Rectal smooth muscle tissue (tissue), 1 donor: ENCODE measurements around the gene ARHGAP28.

Experiments
- H3K27ac ChIP-seq: one replicate; pipeline ENCODE4 v1.7.0; 2013; ENCODE audit warnings: low read depth, low read length, inconsistent platforms
- H3K27me3 ChIP-seq: one replicate; pipeline ENCODE4 v1.7.0; 2013; ENCODE audit warnings: low read length; ENCODE audit not compliant: control insufficient read depth, insufficient read depth
- H3K36me3 ChIP-seq: one replicate; pipeline ENCODE4 v1.7.0; 2013; ENCODE audit warnings: low read length; ENCODE audit not compliant: control insufficient read depth, insufficient read depth
- H3K4me1 ChIP-seq: one replicate; pipeline ENCODE4 v1.7.0; 2013; ENCODE audit warnings: low read length; ENCODE audit not compliant: control insufficient read depth, insufficient read depth
- H3K4me3 ChIP-seq: one replicate; pipeline ENCODE4 v1.7.0; 2013; ENCODE audit warnings: low read length
- H3K9ac ChIP-seq: one replicate; pipeline ENCODE4 v1.7.0; 2013; ENCODE audit warnings: low read length

Gene ARHGAP28

GRCh38 chr18:6755107-6755506 lies 25.6 kb downstream of the ARHGAP28 start:
- Histone ChIP-seq H3K27me3 (no peaks in the 10 kb centered on the region), H3K4me3 (no peak overlapping the region), H3K27ac (no peak overlapping the region), H3K36me3 (no peaks in the 10 kb centered on the region), H3K9ac (no peak overlapping the region), H3K4me1 (peaks cover 5% of the 10 kb centered on the region)

- H3K4me3 ChIP-seq = no peak overlapping the region
- no peak overlapping the region for H3K27ac ChIP-seq
- no peaks in the 10 kb centered on the region for H3K36me3 ChIP-seq
- peaks cover 2% of the 10 kb centered on the region for H3K4me1 ChIP-seq
- no peaks in the 10 kb centered on the region for H3K27me3 ChIP-seq
- no peak overlapping the region for H3K9ac ChIP-seq
These were observed 28.4 kb downstream of the ARHGAP28 start for GRCh38 chr18:6757931-6758330.

- H3K36me3 ChIP-seq = no peaks in the 10 kb centered on the region
- H3K4me1 ChIP-seq = peaks cover 2% of the 10 kb centered on the region
- no peak overlapping the region for H3K9ac ChIP-seq
These were observed 30.1 kb downstream of the ARHGAP28 start for GRCh38 chr18:6759579-6759978.

GRCh38 chr18:6763524-6763923 lies 34.0 kb downstream of the ARHGAP28 start:
- Histone ChIP-seq H3K36me3 (no peaks in the 10 kb centered on the region), H3K9ac (no peak overlapping the region), H3K27ac (no peak overlapping the region), H3K27me3 (no peaks in the 10 kb centered on the region), H3K4me3 (no peak overlapping the region), H3K4me1 (no peaks in the 10 kb centered on the region)

More at GRCh38 chr18:6759579-6759978, 30.1 kb downstream of the ARHGAP28 start:
- Histone ChIP-seq H3K4me3 (no peak overlapping the region), H3K27me3 (no peaks in the 10 kb centered on the region), H3K27ac (no peak overlapping the region)

- Histone ChIP-seq H3K4me1 (no peaks in the 10 kb centered on the region), H3K9ac (no peak overlapping the region), H3K36me3 (no peaks in the 10 kb centered on the region), H3K27me3 (no peaks in the 10 kb centered on the region), H3K4me3 (no peak overlapping the region), H3K27ac (no peak overlapping the region)
These were observed 34.9 kb downstream of the ARHGAP28 start for GRCh38 chr18:6764382-6764781.

- no peak overlapping the region for H3K9ac ChIP-seq
- no peak overlapping the region for H3K4me3 ChIP-seq
- H3K36me3 ChIP-seq = no peaks in the 10 kb centered on the region
- no peak overlapping the region for H3K27ac ChIP-seq
- H3K4me1 ChIP-seq = no peaks in the 10 kb centered on the region
- no peaks in the 10 kb centered on the region for H3K27me3 ChIP-seq
These were observed 44.3 kb downstream of the ARHGAP28 start for GRCh38 chr18:6773777-6774176.

GRCh38 chr18:6775237-6775636 lies 45.7 kb downstream of the ARHGAP28 start:
- Histone ChIP-seq H3K36me3 (no peaks in the 10 kb centered on the region), H3K4me1 (no peaks in the 10 kb centered on the region), H3K9ac (no peak overlapping the region), H3K27ac (no peak overlapping the region), H3K27me3 (no peaks in the 10 kb centered on the region), H3K4me3 (no peak overlapping the region)

- H3K4me3 ChIP-seq = no peak overlapping the region
- H3K4me1 ChIP-seq = no peaks in the 10 kb centered on the region
- H3K36me3 ChIP-seq = no peaks in the 10 kb centered on the region
- H3K27me3 ChIP-seq = no peaks in the 10 kb centered on the region
- H3K9ac ChIP-seq = no peak overlapping the region
- peak overlapping the region; percentile 44 for H3K27ac ChIP-seq
These were observed 46.2 kb downstream of the ARHGAP28 start for GRCh38 chr18:6775702-6776101.

- Histone ChIP-seq H3K4me1 (no peaks in the 10 kb centered on the region), H3K27ac (peak overlapping the region; percentile 44), H3K27me3 (no peaks in the 10 kb centered on the region), H3K36me3 (no peaks in the 10 kb centered on the region), H3K9ac (no peak overlapping the region), H3K4me3 (no peak overlapping the region)
These were observed 46.7 kb downstream of the ARHGAP28 start for GRCh38 chr18:6776188-6776587.

GRCh38 chr18:6777509-6777908 lies 48.0 kb downstream of the ARHGAP28 start:
- Histone ChIP-seq H3K27ac (no peak overlapping the region), H3K36me3 (no peaks in the 10 kb centered on the region), H3K4me3 (no peak overlapping the region), H3K9ac (no peak overlapping the region), H3K27me3 (no peaks in the 10 kb centered on the region), H3K4me1 (peaks cover 3% of the 10 kb centered on the region)

GRCh38 chr18:6778459-6779247 lies 49.1 kb downstream of the ARHGAP28 start:
- Histone ChIP-seq H3K27me3 (no peaks in the 10 kb centered on the region), H3K36me3 (no peaks in the 10 kb centered on the region), H3K4me1 (peaks cover 3% of the 10 kb centered on the region), H3K4me3 (no peak overlapping the region), H3K27ac (no peak overlapping the region), H3K9ac (no peak overlapping the region)

GRCh38 chr18:6781142-6781714 lies 51.7 kb downstream of the ARHGAP28 start:
- Histone ChIP-seq H3K4me3 (no peak overlapping the region), H3K9ac (no peak overlapping the region), H3K27ac (no peak overlapping the region), H3K36me3 (no peaks in the 10 kb centered on the region), H3K4me1 (peaks cover 3% of the 10 kb centered on the region), H3K27me3 (no peaks in the 10 kb centered on the region)

- H3K27ac ChIP-seq = no peak overlapping the region
- no peaks in the 10 kb centered on the region for H3K27me3 ChIP-seq
- no peaks in the 10 kb centered on the region for H3K36me3 ChIP-seq
- no peak overlapping the region for H3K9ac ChIP-seq
- peaks cover 3% of the 10 kb centered on the region for H3K4me1 ChIP-seq
- H3K4me3 ChIP-seq = no peak overlapping the region
These were observed 52.3 kb downstream of the ARHGAP28 start for GRCh38 chr18:6781796-6782195.
